Mucosa of descending colon (tissue), 3 donors: ENCODE data around the gene BTBD9. TPM values are rescaled to one million over a fixed set of nuclear protein-coding genes. Genes with fewer than 3 reads are reported as not detected.

ENCODE experiments used
- ATAC-seq: fragments of 200-7000 bp; cut with Tn5 transposase; one replicate; pipeline ENCODE4 v1.9.1; 2020; ENCODE audit warnings: mild to moderate bottlenecking, moderate library complexity
- DNase-seq, 3 donors: peaks; one replicate each; pipeline ENCODE4 v3.0.0-alpha.2; 2020
- H3K36me3 ChIP-seq: fragments of 200-600 bp; one replicate; pipeline ENCODE4 v1.8.0; 2021; ENCODE audit warnings: low read depth, mild to moderate bottlenecking
- H3K4me1 ChIP-seq: fragments of 200-600 bp; one replicate; pipeline ENCODE4 v1.8.0; 2021; ENCODE audit warnings: low read depth, mild to moderate bottlenecking
- H3K4me3 ChIP-seq: fragments of 200-600 bp; one replicate; pipeline ENCODE4 v1.8.0; 2021; ENCODE audit warnings: mild to moderate bottlenecking
- H3K9me3 ChIP-seq: fragments of 200-600 bp; one replicate; pipeline ENCODE4 v1.8.0; 2021; ENCODE audit warnings: mild to moderate bottlenecking
- CTCF ChIP-seq: fragments of 200-600 bp; IDR thresholded peaks from one replicate; pipeline ENCODE4 v1.8.0; 2022; ENCODE audit warnings: antibody characterized with exemption, mild to moderate bottlenecking
- intact Hi-C, 2 donors: fragments of 100-400 bp; cut with DNase I in 1 of 2; cut with micrococcal nuclease in 1 of 2; formaldehyde crosslinking; loops; one replicate each; pipeline versions ENCODE4 v1.11.0 to v1.11.1; 2022; cut with DNase I, micrococcal nuclease
- total RNA-seq, 3 donors: library from RNA; stranded (reverse); fragmentation: NEBNext Ultra II Directional in 2 of 3; extraction: Animal tissue kit (Norgen Biotek cat#: 25700) in 2 of 3; gene quantifications; one replicate each; pipeline versions ENCODE4 v1.2.1 to v1.2.4, GENCODE V29; 2021 to 2023
- donor health status: DM: no; HTN: no; CAD: no; lungs with moderate emphysema.
- donor health status: DM: no; HTN: no; CAD: no.
- donor health status: DM: no; HTN: yes; CAD: no.

BTBD9 gene
- total RNA-seq, 3 donors from 2014 or later, result 22.4 to 38.8 (median 23.9) TPM

- TF ChIP-seq CTCF, result no peak
- no peaks in the 10 kb centered on the region for H3K36me3 ChIP-seq
- H3K4me3 ChIP-seq, result no peak overlapping the region
- ATAC-seq (no peak), DNase-seq (no peak)
- intact Hi-C loops, result no loop called here
- no peaks in the 10 kb centered on the region for H3K9me3 ChIP-seq
- no peaks in the 10 kb centered on the region for H3K4me1 ChIP-seq
These were observed 394.4 kb downstream of the BTBD9 start for GRCh38 chr6:38245295-38245694.

GRCh38 chr6:38244869-38245268 lies 394.9 kb downstream of the BTBD9 start:
- H3K9me3 ChIP-seq, result no peaks in the 10 kb centered on the region
- H3K4me1 ChIP-seq, result no peaks in the 10 kb centered on the region
- no peak overlapping the region for H3K4me3 ChIP-seq
- no peak for TF ChIP-seq CTCF
- intact Hi-C loops, result no loop called here
- no peaks in the 10 kb centered on the region for H3K36me3 ChIP-seq
- DNase-seq, result no peak
- ATAC-seq, result no peak

DNA sequence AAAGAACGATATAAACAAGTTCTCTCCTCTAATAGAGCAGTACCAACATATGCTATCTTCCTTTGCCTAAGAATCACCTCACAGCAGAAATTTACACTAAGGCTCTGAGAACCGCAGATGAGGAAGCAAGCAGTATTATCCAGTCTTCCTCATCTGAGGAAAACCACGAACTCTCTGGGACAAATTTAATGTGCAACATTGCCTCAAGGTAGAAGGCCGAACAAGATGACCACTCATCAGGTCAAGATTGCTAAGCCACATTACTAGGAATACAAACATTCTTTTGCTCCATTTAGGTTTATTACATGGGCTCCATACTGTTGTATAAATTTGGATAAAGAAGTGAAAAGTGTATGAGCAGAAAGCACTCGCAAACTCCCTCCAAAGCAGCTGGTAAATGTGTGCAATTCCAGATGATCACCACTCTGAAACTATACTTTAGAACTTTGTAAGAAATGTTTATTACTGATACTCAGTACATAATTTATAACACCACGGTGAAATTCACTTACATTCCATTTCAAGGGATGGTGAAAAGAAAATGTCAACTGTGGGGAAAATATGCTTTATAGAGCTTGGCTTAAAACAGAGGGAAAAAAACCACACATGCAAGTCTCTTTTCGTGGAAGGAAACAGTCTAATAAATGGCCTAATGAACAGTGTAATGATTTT lies 398.4 kb downstream of the BTBD9 start:
- H3K4me3 ChIP-seq, result no peak overlapping the region
- intact Hi-C loops, result no loop called here
- TF ChIP-seq CTCF, result no peak
- H3K9me3 ChIP-seq, result no peaks in the 10 kb centered on the region
- DNase-seq, result no peak
- H3K36me3 ChIP-seq, result no peaks in the 10 kb centered on the region
- no peaks in the 10 kb centered on the region for H3K4me1 ChIP-seq
- ATAC-seq, result no peak

DNA sequence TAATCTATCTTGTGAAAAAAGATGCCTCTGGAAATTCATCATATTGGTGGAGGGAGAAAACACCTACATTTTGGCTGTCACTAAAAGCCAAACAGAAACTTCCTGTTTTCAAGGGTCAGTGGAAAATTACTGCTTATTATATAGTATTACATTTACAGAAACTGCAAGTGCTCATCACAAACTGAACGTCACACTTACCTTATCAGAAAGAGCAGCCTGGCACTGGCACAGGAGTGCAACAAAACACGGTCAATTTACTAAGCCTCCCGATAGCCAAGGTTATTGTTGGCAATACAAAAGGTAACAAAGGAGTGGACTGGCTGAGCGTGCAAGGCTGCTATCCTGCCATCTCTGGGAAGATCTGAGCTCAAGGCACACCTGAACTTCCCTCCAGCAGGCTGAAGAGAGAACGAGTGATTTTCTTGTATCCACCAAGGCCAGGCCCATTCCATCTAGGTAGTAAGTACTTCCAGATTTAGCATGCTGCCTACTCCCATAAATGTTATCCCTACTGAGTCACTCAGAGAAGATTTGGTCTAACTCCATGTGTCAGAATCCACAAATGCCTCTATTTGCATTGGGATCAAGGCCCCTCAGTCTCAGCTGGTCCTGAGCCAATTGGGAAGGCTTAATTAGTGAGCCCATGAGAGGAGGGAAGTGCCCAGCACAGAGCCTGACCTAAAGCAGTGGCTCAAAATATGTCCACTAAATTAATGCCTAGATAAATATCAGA lies 399.8 kb downstream of the BTBD9 start:
- ATAC-seq, result peak; percentile 13

DNA sequence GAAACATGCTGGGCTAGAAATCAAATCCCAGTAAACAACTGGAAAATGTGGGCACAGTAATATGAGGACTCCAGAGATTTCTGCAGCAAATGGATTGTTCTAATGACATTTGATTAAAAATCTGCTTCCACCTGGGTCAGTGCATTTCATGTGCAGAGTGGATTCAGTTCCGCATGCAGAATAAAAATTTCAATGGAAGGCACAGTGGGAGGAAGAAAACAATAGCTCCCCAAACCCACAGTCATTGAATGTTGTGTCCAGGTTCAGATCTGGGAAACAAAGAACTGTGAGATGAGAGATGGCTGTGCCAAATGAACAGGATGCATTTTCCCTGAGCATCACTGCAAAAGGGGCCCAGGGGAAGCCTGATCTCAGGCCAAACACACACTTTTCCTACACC lies 403.1 kb downstream of the BTBD9 start:
- intact Hi-C loops, result no loop called here
- no peak for DNase-seq
- Histone ChIP-seq H3K4me1 (no peaks in the 10 kb centered on the region), H3K36me3 (no peaks in the 10 kb centered on the region), H3K4me3 (no peak overlapping the region), H3K9me3 (no peaks in the 10 kb centered on the region)
- TF ChIP-seq CTCF, result no peak
- ATAC-seq, result no peak

More for the DNA sequence above, 399.8 kb downstream of the BTBD9 start:
- Histone ChIP-seq H3K9me3 (no peaks in the 10 kb centered on the region), H3K4me3 (no peak overlapping the region), H3K36me3 (no peaks in the 10 kb centered on the region), H3K4me1 (no peaks in the 10 kb centered on the region)
- intact Hi-C loops, result no loop called here
- DNase-seq, result no peak
- no peak for TF ChIP-seq CTCF
